Mammary epithelial cell (primary cell): Measurements from ENCODE around the gene OLIG3.

ENCODE experiments used
- CTCF ChIP-seq, 2 donors: IDR thresholded peaks in 1 of 2; conservative IDR thresholded peaks in 1 of 2; 2 replicates each; pipeline ENCODE4 v1.5.1; 2011 to 2012; ENCODE audit warnings: inconsistent platforms in 2 of 2, low read length in 2 of 2, mild to moderate bottlenecking in 2 of 2, control low read depth in 1 of 2, low read depth in 1 of 2; ENCODE audit not compliant: insufficient read depth in 1 of 2; ENCODE audit errors: extremely low read depth in 1 of 2
- EZH2 ChIP-seq: IDR thresholded peaks from 2 replicates; pipeline ENCODE4 v1.6.1; 2012; ENCODE audit warnings: low read length, inconsistent platforms, borderline replicate concordance

- TF ChIP-seq EZH2, result no peak
- TF ChIP-seq CTCF (conservative IDR thresholded peaks at IDR 0.05 in 1 of 2, IDR thresholded peaks at IDR 0.05 in 1 of 2; ENCODE audit: extremely low read depth in 1 of 2, insufficient read depth in 1 of 2, low read depth in 1 of 2, low read length in 2 of 2), result no peak
Observed at GRCh38 chr6:137473598-137473997, 20.6 kb downstream of the OLIG3 start.
